Gastroesophageal sphincter (tissue), 4 donors: ENCODE results near the gene UBE2J1. TPM values are rescaled to one million over a fixed set of nuclear protein-coding genes. Genes with fewer than 3 reads are reported as not detected.

Source experiments
- total RNA-seq, 4 donors: library from RNA; depleted of rRNA; stranded (reverse); fragments of >200 nt; gene quantifications; one replicate each; pipeline ENCODE4 v1.1.0, GENCODE V29; 2016

UBE2J1 gene
- total RNA-seq, 4 donors from 2014 or later = 32.7 to 42.9 (median 36.9) TPM

Other genes starting within 250 kb of the UBE2J1 start
- gene SRSF12, start 234.7 kb downstream of the UBE2J1 start, total RNA-seq = 1 to 10 TPM in 2 of 4 donors, under 1 TPM in 2; 0.74 to 1.4 (median 1.1) TPM
- 10 to 100 TPM; 19.0 to 36.3 (median 25.5) TPM for gene PM20D2, start 206.7 kb downstream of the UBE2J1 start, total RNA-seq
- under 1 TPM in 1 of 4 donors, not detected in 3; 0.31 TPM for gene GABRR1, start 135.4 kb downstream of the UBE2J1 start, total RNA-seq
- 1 to 10 TPM in 1 of 4 donors, under 1 TPM in 1, not detected in 2; 0.30 to 1.3 TPM for gene GABRR2, start 37.4 kb downstream of the UBE2J1 start, total RNA-seq
- 10 to 100 TPM; 14.8 to 38.5 (median 24.8) TPM for gene RRAGD, start 59.6 kb upstream of the UBE2J1 start, total RNA-seq
- gene ANKRD6, start 80.4 kb upstream of the UBE2J1 start, total RNA-seq = 10 to 100 TPM in 3 of 4 donors, 1 to 10 TPM in 1; 9.8 to 19.0 (median 12.2) TPM